ENCODE results near the gene NIPSNAP3A. TPM values are rescaled to one million over a fixed set of nuclear protein-coding genes. Genes with fewer than 3 reads are reported as not detected.

The NIPSNAP3A gene
- total RNA-seq = 78.9 and 80.5 TPM in 2 replicates

DNA sequence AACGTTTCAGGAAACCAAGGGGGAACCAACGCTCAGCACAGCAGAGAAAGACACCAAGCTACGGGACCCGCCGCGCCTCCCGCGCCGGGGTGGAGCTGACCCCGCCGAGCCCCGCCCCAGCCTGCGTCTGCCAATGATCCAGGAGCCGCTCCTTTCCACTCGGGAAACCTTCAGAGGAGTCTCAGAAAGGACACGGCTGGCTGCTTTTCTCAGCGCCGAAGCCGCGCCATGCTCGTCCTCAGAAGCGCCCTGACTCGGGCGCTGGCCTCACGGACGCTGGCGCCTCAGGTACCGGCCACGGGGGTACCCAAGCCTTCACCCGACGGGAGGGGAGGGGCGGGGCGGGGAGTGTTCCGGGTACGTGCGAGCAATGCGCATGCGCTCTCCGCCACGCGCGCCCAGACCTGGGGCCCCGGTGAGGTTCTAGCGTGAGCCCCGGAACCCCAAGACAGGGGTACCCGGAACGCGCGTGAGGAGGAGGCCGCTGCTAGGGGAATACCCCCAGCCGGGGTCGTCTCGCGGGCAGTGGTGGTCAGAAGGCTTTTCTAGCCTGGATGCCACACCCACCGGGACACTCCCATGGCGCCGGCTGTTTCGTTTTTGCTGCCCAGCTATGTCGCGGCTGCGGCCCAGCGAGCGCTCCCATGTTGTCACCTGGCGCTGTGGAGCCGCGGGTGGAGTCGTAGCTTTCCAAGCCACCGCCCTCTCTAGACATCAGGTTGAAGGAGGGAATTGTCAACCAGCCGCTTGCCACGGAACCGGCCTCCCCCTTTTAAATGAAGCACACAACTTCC is at the start of gene NIPSNAP3A:
NIPSNAP3A (plus strand) TSS at position 119 of the 794 bp plus-strand sequence; CDS start at position 229, 110 bp downstream.

Other genes with a start within 250 kb of the NIPSNAP3A start
- not detected in 2 replicates for gene OR13F1, start 243.4 kb upstream of the NIPSNAP3A start, total RNA-seq
- gene OR13C4, start 220.5 kb upstream of the NIPSNAP3A start, total RNA-seq = not detected in 2 replicates
- gene OR13C3, start 210.8 kb upstream of the NIPSNAP3A start, total RNA-seq = not detected in 2 replicates
- not detected in 2 replicates for gene OR13C8, start 178.5 kb upstream of the NIPSNAP3A start, total RNA-seq
- not detected in 2 replicates for gene OR13C5, start 148.3 kb upstream of the NIPSNAP3A start, total RNA-seq
- not detected in 2 replicates for gene OR13C2, start 142.1 kb upstream of the NIPSNAP3A start, total RNA-seq
- gene OR13C9, start 129.5 kb upstream of the NIPSNAP3A start, total RNA-seq = not detected in 2 replicates
- not detected in 2 replicates for gene OR13D1, start 53.2 kb upstream of the NIPSNAP3A start, total RNA-seq
- gene NIPSNAP3B, start 16.4 kb downstream of the NIPSNAP3A start, total RNA-seq = 0.47 TPM in 1 of 2 replicates, not detected in the other
- gene ABCA1, start 180.5 kb downstream of the NIPSNAP3A start, total RNA-seq = 5.6 and 6.8 TPM in 2 replicates